ENCODE results near the gene IER2.
A peak's percentile ranks its signal among the peaks of the same experiment; 100 is the strongest.
"Not testable (repeated sequence)": the region's sequence is repeated elsewhere in the genome, so short reads cannot be mapped to it uniquely, and the experiment has no call there.

IER2 gene

GRCh38 chr19:13146763-13147563, 3.2 kb upstream of the IER2 start:
- Histone ChIP-seq H3K14ac (ENCODE audit: low read length) (no peak overlapping the region), H2AFZ (ENCODE audit: insufficient read depth, low read length, poor library complexity) (no peak overlapping the region), H3K23ac (ENCODE audit: low read length) (no peak overlapping the region), H3K18ac (ENCODE audit: low read length) (no peak overlapping the region), H2AK5ac (ENCODE audit: low read length) (no peak overlapping the region), H4K8ac (ENCODE audit: low read depth, low read length) (no peak overlapping the region), H4K91ac (ENCODE audit: low read depth, low read length) (no peak overlapping the region), H2BK12ac (ENCODE audit: low read length) (no peak overlapping the region), H3K4me3 (ENCODE audit: low read depth, low read length) (no peak overlapping the region), H3K79me1 (ENCODE audit: low read length) (peaks cover 20% of the 10 kb centered on the region), H3K9ac (ENCODE audit: low read length) (no peak overlapping the region), H4K12ac (ENCODE audit: low read depth, low read length) (no peak overlapping the region), H3K27ac (ENCODE audit: low read depth, low read length) (no peak overlapping the region), H2BK5ac (ENCODE audit: low read depth, low read length, poor library complexity) (no peak overlapping the region), H3K4me1 (ENCODE audit: control insufficient read depth in 1 of 2, insufficient read depth in 2 of 2, low read length in 2 of 2) (peaks cover 0 to 3% of the 10 kb centered on the region in 2 experiments), H3K9me3 (ENCODE audit: insufficient read depth, low read depth, low read length) (peaks cover 1% of the 10 kb centered on the region), H3K27me3 (ENCODE audit: insufficient read depth, low read length) (no peaks in the 10 kb centered on the region), H3K36me3 (ENCODE audit: control insufficient read depth in 1 of 2, insufficient read depth in 2 of 2, low read length in 2 of 2) (peaks cover 11 to 14% of the 10 kb centered on the region in 2 experiments), H3K4me2 (ENCODE audit: low read length) (no peak overlapping the region), H2BK120ac (ENCODE audit: insufficient read depth, low read length, poor library complexity) (no peak overlapping the region), H3K4ac (ENCODE audit: low read depth, low read length) (no peak overlapping the region), H3K79me2 (ENCODE audit: control insufficient read depth, insufficient read depth, low read length, poor library complexity) (peaks cover 19% of the 10 kb centered on the region)
- peak in 1 of 2 donors; percentile 31 for DNase-seq
- no CpG with 5 or more reads among the region's 16 CpGs for WGBS (ENCODE audit: extremely low coverage, insufficient coverage, insufficient read length)

- Histone ChIP-seq H3K4me2 (ENCODE audit: low read length) (peak overlapping the region; percentile 71), H2AFZ (ENCODE audit: insufficient read depth, low read length, poor library complexity) (peak overlapping the region; percentile 34), H4K8ac (ENCODE audit: low read depth, low read length) (peak overlapping the region; percentile 80), H3K79me2 (ENCODE audit: control insufficient read depth, insufficient read depth, low read length, poor library complexity) (peaks cover 39% of the 10 kb centered on the region), H3K79me1 (ENCODE audit: low read length) (peaks cover 40% of the 10 kb centered on the region), H3K36me3 (ENCODE audit: control insufficient read depth in 1 of 2, insufficient read depth in 2 of 2, low read length in 2 of 2) (peaks cover 10 to 18% of the 10 kb centered on the region in 2 experiments), H3K4me3 (ENCODE audit: low read depth, low read length) (peak overlapping the region; percentile 86), H3K14ac (ENCODE audit: low read length) (peak overlapping the region; percentile 58), H4K91ac (ENCODE audit: low read depth, low read length) (peak overlapping the region; percentile 69)
- H3K4me1 ChIP-seq (ENCODE audit: control insufficient read depth in 1 of 2, insufficient read depth in 2 of 2, low read length in 2 of 2); H3K27me3 ChIP-seq (ENCODE audit: insufficient read depth, low read length); H3K4ac ChIP-seq (ENCODE audit: low read depth, low read length); H2BK5ac ChIP-seq (ENCODE audit: low read depth, low read length, poor library complexity); H4K12ac ChIP-seq (ENCODE audit: low read depth, low read length); H3K18ac ChIP-seq (ENCODE audit: low read length); H3K27ac ChIP-seq (ENCODE audit: low read depth, low read length); H2BK12ac ChIP-seq (ENCODE audit: low read length); H3K9me3 ChIP-seq (ENCODE audit: insufficient read depth, low read depth, low read length); H3K9ac ChIP-seq (ENCODE audit: low read length); H2AK5ac ChIP-seq (ENCODE audit: low read length); H3K23ac ChIP-seq (ENCODE audit: low read length); H2BK120ac ChIP-seq (ENCODE audit: insufficient read depth, low read length, poor library complexity); DNase-seq: not testable (repeated sequence)
- WGBS (ENCODE audit: extremely low coverage, insufficient coverage, insufficient read length) = no CpG with 5 or more reads among the region's 17 CpGs
These were observed 1.0 kb upstream of the IER2 start for GRCh38 chr19:13149173-13149627.

GRCh38 chr19:13149628-13150186, 504 bp upstream of the IER2 start:
- Histone ChIP-seq H3K4ac (ENCODE audit: low read depth, low read length) (peak overlapping the region; percentile 41), H2AFZ (ENCODE audit: insufficient read depth, low read length, poor library complexity) (peak overlapping the region; percentile 34), H4K91ac (ENCODE audit: low read depth, low read length) (peak overlapping the region; percentile 69), H2AK5ac (ENCODE audit: low read length) (no peak overlapping the region), H3K27me3 (ENCODE audit: insufficient read depth, low read length) (no peaks in the 10 kb centered on the region), H3K79me1 (ENCODE audit: low read length) (peaks cover 45% of the 10 kb centered on the region), H3K9me3 (ENCODE audit: insufficient read depth, low read depth, low read length) (peaks cover 3% of the 10 kb centered on the region), H3K4me2 (ENCODE audit: low read length) (peak overlapping the region; percentile 71), H3K14ac (ENCODE audit: low read length) (peak overlapping the region; percentile 58), H3K23ac (ENCODE audit: low read length) (no peak overlapping the region), H3K9ac (ENCODE audit: low read length) (peak overlapping the region; percentile 70), H3K4me1 (ENCODE audit: control insufficient read depth in 1 of 2, insufficient read depth in 2 of 2, low read length in 2 of 2) (peaks cover 0 to 3% of the 10 kb centered on the region in 2 experiments), H3K36me3 (ENCODE audit: control insufficient read depth in 1 of 2, insufficient read depth in 2 of 2, low read length in 2 of 2) (peaks cover 5 to 13% of the 10 kb centered on the region in 2 experiments), H2BK120ac (ENCODE audit: insufficient read depth, low read length, poor library complexity) (peak overlapping the region; percentile 47), H3K27ac (ENCODE audit: low read depth, low read length) (no peak overlapping the region), H2BK5ac (ENCODE audit: low read depth, low read length, poor library complexity) (peak overlapping the region; percentile 2), H4K8ac (ENCODE audit: low read depth, low read length) (peak overlapping the region; percentile 80), H3K79me2 (ENCODE audit: control insufficient read depth, insufficient read depth, low read length, poor library complexity) (peaks cover 42% of the 10 kb centered on the region), H3K4me3 (ENCODE audit: low read depth, low read length) (peak overlapping the region; percentile 86), H4K12ac (ENCODE audit: low read depth, low read length) (peak overlapping the region; percentile 59), H3K18ac (ENCODE audit: low read length) (peak overlapping the region; percentile 61), H2BK12ac (ENCODE audit: low read length) (no peak overlapping the region)
- peak in 1 of 2 donors; percentile 48 for DNase-seq
- no CpG with 5 or more reads among the region's 46 CpGs for WGBS (ENCODE audit: extremely low coverage, insufficient coverage, insufficient read length)

GRCh38 chr19:13150931-13151604, 857 bp downstream of the IER2 start:
- Histone ChIP-seq H3K4ac (ENCODE audit: low read depth, low read length) (peak overlapping the region; percentile 94), H3K79me1 (ENCODE audit: low read length) (peaks cover 56% of the 10 kb centered on the region), H3K4me2 (ENCODE audit: low read length) (peak overlapping the region; percentile 71), H4K12ac (ENCODE audit: low read depth, low read length) (peak overlapping the region; percentile 12), H3K9ac (ENCODE audit: low read length) (peak overlapping the region; percentile 79), H3K18ac (ENCODE audit: low read length) (peak overlapping the region; percentile 16), H2AK5ac (ENCODE audit: low read length) (peak overlapping the region; percentile 16), H3K79me2 (ENCODE audit: control insufficient read depth, insufficient read depth, low read length, poor library complexity) (peaks cover 48% of the 10 kb centered on the region), H3K36me3 (ENCODE audit: control insufficient read depth in 1 of 2, insufficient read depth in 2 of 2, low read length in 2 of 2) (peaks cover 0 to 8% of the 10 kb centered on the region in 2 experiments), H3K23ac (ENCODE audit: low read length) (peak overlapping the region; percentile 45), H4K91ac (ENCODE audit: low read depth, low read length) (peak overlapping the region; percentile 86), H3K4me3 (ENCODE audit: low read depth, low read length) (peak overlapping the region; percentile 80), H2BK5ac (ENCODE audit: low read depth, low read length, poor library complexity) (peak overlapping the region; percentile 53), H2AFZ (ENCODE audit: insufficient read depth, low read length, poor library complexity) (peak overlapping the region; percentile 27), H3K4me1 (ENCODE audit: control insufficient read depth in 1 of 2, insufficient read depth in 2 of 2, low read length in 2 of 2) (peaks cover 11 to 15% of the 10 kb centered on the region in 2 experiments), H3K9me3 (ENCODE audit: insufficient read depth, low read depth, low read length) (peaks cover 3% of the 10 kb centered on the region), H3K27me3 (ENCODE audit: insufficient read depth, low read length) (no peaks in the 10 kb centered on the region), H3K14ac (ENCODE audit: low read length) (peak overlapping the region; percentile 50), H2BK120ac (ENCODE audit: insufficient read depth, low read length, poor library complexity) (peak overlapping the region; percentile 57), H3K27ac (ENCODE audit: low read depth, low read length) (peak overlapping the region; percentile 73), H2BK12ac (ENCODE audit: low read length) (peak overlapping the region; percentile 23), H4K8ac (ENCODE audit: low read depth, low read length) (peak overlapping the region; percentile 67)
- WGBS (ENCODE audit: extremely low coverage, insufficient coverage, insufficient read length) = no CpG with 5 or more reads among the region's 34 CpGs
- DNase-seq = peak in 1 of 2 donors; percentile 7

Data from trophoblast cell (in vitro differentiated cells and primary cell).